ENCODE data around the gene MID1IP1.

DNA sequence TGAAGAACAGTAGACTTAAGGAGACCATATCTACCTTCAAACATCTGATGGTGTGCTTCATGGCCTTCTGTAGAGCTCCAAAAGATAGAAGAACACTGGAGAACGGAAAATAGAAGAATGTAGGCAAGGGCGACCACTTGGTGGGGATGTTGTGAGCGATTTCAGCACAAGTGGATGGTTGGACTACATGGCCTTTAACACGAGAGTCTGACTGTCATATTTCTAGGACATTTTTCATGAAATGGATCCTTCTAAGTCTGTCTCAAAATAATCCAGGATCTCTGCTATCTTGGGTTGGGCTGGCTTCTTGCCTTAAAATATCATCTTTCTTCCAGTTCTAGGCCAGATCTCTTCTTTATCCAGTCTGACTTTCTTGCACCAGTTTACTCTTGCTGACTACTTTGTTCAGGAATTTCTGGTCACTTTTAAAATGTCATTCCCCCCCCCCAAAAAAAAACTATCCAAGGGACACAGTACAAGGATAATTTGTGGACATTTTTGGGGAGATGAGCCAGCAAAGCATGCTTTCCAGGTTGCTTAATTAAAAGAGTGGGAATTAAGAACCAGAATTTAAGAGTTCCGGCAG is 1.2 kb upstream of the MID1IP1 start:
- TF ChIP-seq, protein P1, sequence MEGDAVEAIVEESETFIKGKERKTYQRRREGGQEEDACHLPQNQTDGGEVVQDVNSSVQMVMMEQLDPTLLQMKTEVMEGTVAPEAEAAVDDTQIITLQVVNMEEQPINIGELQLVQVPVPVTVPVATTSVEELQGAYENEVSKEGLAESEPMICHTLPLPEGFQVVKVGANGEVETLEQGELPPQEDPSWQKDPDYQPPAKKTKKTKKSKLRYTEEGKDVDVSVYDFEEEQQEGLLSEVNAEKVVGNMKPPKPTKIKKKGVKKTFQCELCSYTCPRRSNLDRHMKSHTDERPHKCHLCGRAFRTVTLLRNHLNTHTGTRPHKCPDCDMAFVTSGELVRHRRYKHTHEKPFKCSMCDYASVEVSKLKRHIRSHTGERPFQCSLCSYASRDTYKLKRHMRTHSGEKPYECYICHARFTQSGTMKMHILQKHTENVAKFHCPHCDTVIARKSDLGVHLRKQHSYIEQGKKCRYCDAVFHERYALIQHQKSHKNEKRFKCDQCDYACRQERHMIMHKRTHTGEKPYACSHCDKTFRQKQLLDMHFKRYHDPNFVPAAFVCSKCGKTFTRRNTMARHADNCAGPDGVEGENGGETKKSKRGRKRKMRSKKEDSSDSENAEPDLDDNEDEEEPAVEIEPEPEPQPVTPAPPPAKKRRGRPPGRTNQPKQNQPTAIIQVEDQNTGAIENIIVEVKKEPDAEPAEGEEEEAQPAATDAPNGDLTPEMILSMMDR (IDR thresholded peaks at IDR 0.05; ENCODE audit: insufficient read depth, low read length, poor library complexity, severe bottlenecking) = no peak
- no peak for TF ChIP-seq EZH2phosphoT487 (conservative IDR thresholded peaks at IDR 0.05; ENCODE audit: low read length)
